ENCODE measurements around the gene CHDH. TPM values are rescaled to one million over a fixed set of nuclear protein-coding genes. Genes with fewer than 3 reads are reported as not detected.

CHDH gene
- total RNA-seq, 6 experiments from 2014 or later, result 25.0 to 49.1 (median 39.4) TPM

- TF ChIP-seq, protein P1, sequence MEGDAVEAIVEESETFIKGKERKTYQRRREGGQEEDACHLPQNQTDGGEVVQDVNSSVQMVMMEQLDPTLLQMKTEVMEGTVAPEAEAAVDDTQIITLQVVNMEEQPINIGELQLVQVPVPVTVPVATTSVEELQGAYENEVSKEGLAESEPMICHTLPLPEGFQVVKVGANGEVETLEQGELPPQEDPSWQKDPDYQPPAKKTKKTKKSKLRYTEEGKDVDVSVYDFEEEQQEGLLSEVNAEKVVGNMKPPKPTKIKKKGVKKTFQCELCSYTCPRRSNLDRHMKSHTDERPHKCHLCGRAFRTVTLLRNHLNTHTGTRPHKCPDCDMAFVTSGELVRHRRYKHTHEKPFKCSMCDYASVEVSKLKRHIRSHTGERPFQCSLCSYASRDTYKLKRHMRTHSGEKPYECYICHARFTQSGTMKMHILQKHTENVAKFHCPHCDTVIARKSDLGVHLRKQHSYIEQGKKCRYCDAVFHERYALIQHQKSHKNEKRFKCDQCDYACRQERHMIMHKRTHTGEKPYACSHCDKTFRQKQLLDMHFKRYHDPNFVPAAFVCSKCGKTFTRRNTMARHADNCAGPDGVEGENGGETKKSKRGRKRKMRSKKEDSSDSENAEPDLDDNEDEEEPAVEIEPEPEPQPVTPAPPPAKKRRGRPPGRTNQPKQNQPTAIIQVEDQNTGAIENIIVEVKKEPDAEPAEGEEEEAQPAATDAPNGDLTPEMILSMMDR (IDR thresholded peaks at IDR 0.05), result no peak
- TF ChIP-seq POLR2A (IDR thresholded peaks at IDR 0.05), result no peak
- ATAC-seq, result peak in 1 of 4 donors; percentile 21
- peaks cover 0 to 66% (median 19%) of the 10 kb centered on the region in 4 donors for H3K36me3 ChIP-seq
- intact Hi-C loops (cut with DNase I), result no loop called here
- no peaks in the 10 kb centered on the region for H3K9me3 ChIP-seq
- WGBS (ENCODE audit: insufficient coverage, low coverage, low lambda C conversion rate, missing lambda C conversion rate), result 87% methylated on average over 4 of the region's 5 CpGs
- H3K4me1 ChIP-seq, result peaks cover 0 to 10% (median 0%) of the 10 kb centered on the region in 4 donors
- no peak overlapping the region for H3K27ac ChIP-seq
- H3K4me3 ChIP-seq, result no peak overlapping the region
- DNase-seq, result no peak
- no peaks in the 10 kb centered on the region for H3K27me3 ChIP-seq
These were observed 19.7 kb upstream of the CHDH start for GRCh38 chr3:53865732-53866499.

DNA sequence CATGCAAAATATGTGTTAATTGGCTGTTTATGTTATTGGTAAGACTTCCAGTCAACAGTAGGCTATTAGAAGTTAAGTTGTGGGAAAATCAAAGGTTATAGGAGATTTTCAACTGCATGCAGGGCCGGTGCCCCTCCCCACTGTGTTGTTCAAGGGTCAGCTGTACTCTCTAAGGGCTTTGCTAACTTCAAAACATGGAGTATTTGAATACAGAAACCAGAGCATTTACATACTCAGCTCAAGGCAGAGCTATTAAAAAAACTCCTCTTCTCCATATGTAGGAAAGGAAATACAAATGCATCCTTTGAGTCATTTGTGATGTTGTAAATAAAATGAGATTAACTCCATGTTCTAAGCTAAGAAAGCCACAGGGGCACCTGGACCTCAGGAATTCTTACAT lies 16.9 kb upstream of the CHDH start:
- no peak for ATAC-seq
- Histone ChIP-seq H3K27ac (no peak overlapping the region), H3K4me3 (no peak overlapping the region), H3K4me1 (peaks cover 0 to 17% (median 3%) of the 10 kb centered on the region in 4 donors), H3K9me3 (no peaks in the 10 kb centered on the region), H3K27me3 (no peaks in the 10 kb centered on the region), H3K36me3 (peaks cover 0 to 51% (median 16%) of the 10 kb centered on the region in 4 donors)
- 42% methylated on average over 1 of the region's 1 CpG for WGBS (ENCODE audit: insufficient coverage, low coverage, low lambda C conversion rate, missing lambda C conversion rate)
- intact Hi-C loops (cut with DNase I), result no loop called here
- TF ChIP-seq, protein P1 (IDR thresholded peaks at IDR 0.05), result no peak
- TF ChIP-seq POLR2A (IDR thresholded peaks at IDR 0.05), result no peak
- DNase-seq, result no peak

DNA sequence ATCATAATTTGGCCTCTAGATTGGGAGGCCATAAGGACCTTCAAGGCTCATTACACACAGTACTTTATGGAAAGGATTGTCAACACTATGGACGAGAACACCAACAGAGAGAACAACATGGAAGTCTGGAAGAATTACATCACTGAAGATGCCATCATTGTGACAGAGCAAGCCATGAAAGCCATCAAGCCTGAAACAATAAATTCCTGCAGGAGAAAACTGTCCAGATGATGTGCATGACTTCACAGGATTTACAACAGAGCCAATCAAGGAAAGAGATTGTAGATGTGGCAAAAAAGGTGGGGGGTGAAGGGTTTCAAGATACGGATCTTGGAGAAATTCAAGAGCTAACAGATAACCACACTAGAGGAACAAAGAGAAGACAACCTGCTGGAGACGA lies 16.0 kb upstream of the CHDH start:
- Histone ChIP-seq H3K36me3 (peaks cover 0 to 54% (median 15%) of the 10 kb centered on the region in 4 donors), H3K4me3 (no peak overlapping the region), H3K4me1 (peaks cover 0 to 17% (median 3%) of the 10 kb centered on the region in 4 donors), H3K9me3 (no peaks in the 10 kb centered on the region), H3K27me3 (no peaks in the 10 kb centered on the region), H3K27ac (no peak overlapping the region)
- TF ChIP-seq, protein P1 (IDR thresholded peaks at IDR 0.05), result no peak
- TF ChIP-seq POLR2A (IDR thresholded peaks at IDR 0.05), result no peak
- ATAC-seq (no peak), DNase-seq (no peak)
- 100% methylated on average over 3 of the region's 3 CpGs for WGBS (ENCODE audit: insufficient coverage, low coverage, low lambda C conversion rate, missing lambda C conversion rate)
- intact Hi-C loops (cut with DNase I), result no loop called here

GRCh38 chr3:53860196-53860595 lies 14.0 kb upstream of the CHDH start:
- DNase-seq (no peak), ATAC-seq (no peak)
- Histone ChIP-seq H3K36me3 (peaks cover 0 to 43% (median 15%) of the 10 kb centered on the region in 4 donors), H3K27me3 (no peaks in the 10 kb centered on the region), H3K4me1 (peaks cover 0 to 7% (median 3%) of the 10 kb centered on the region in 4 donors), H3K4me3 (no peak overlapping the region), H3K27ac (peak overlapping the region in 1 of 3 donors; percentile 36), H3K9me3 (no peaks in the 10 kb centered on the region)
- 60% methylated on average over 4 of the region's 4 CpGs for WGBS (ENCODE audit: insufficient coverage, low coverage, low lambda C conversion rate, missing lambda C conversion rate)
- intact Hi-C loops (cut with DNase I), result no loop called here
- TF ChIP-seq, protein P1 (IDR thresholded peaks at IDR 0.05), result no peak
- no peak for TF ChIP-seq POLR2A (IDR thresholded peaks at IDR 0.05)

Measured in right lobe of liver (tissue), 6 donors.